ENCODE results near the gene PGBD2. TPM values are rescaled to one million over a fixed set of nuclear protein-coding genes. Genes with fewer than 3 reads are reported as not detected.

The PGBD2 gene
- total and polyA plus RNA-seq, 9 of the 15 experiments (the other 6 are each of a cell fraction or from before 2014, with no cell fraction given) = 11.9 to 21.8 (median 14.7) TPM

GRCh38 chr1:248904437-248905216, 1.4 kb upstream of the PGBD2 start (continued):
- TF ChIP-seq MGA (IDR thresholded peaks at IDR 0.05) = peak; percentile 74
- TF ChIP-seq SAFB (IDR thresholded peaks at IDR 0.05; ENCODE audit: borderline replicate concordance, low read depth, low read length) = no peak
- no peak for TF ChIP-seq ZNF197 (CRISPR knock-in tag; IDR thresholded peaks at IDR 0.05; ENCODE audit: low read depth)
- no peak for TF ChIP-seq SMARCB1 (IDR thresholded peaks at IDR 0.05; ENCODE audit: insufficient read length, low read depth)
- no peak for TF ChIP-seq CHD2 (IDR thresholded peaks at IDR 0.05; ENCODE audit: low read depth, low read length)
- no peak for TF ChIP-seq TRIM24 (IDR thresholded peaks at IDR 0.05)
- TF ChIP-seq GABPB1 (CRISPR knock-in tag; IDR thresholded peaks at IDR 0.05) = no peak
- no peak for TF ChIP-seq SIN3A (IDR thresholded peaks at IDR 0.05; ENCODE audit: borderline replicate concordance in 2 of 2, control insufficient read depth in 1 of 2, low read depth in 2 of 2, low read length in 2 of 2)
- TF ChIP-seq HSF4 (CRISPR knock-in tag; IDR thresholded peaks at IDR 0.05; ENCODE audit: borderline replicate concordance) = no peak
- no peak for TF ChIP-seq MAFF (IDR thresholded peaks at IDR 0.05; ENCODE audit: low read length)
- no peak for TF ChIP-seq ETS1 (conservative IDR thresholded peaks at IDR 0.05; ENCODE audit: control insufficient read depth, low read depth, low read length)
- no peak for TF ChIP-seq SREBF1 (IDR thresholded peaks at IDR 0.05; ENCODE audit: borderline replicate concordance, low read depth, low read length)
